GM12878 (cell line): ENCODE results near the gene KAZN. TPM values are rescaled to one million over a fixed set of nuclear protein-coding genes. Genes with fewer than 3 reads are reported as not detected.

Experiments used
- ATAC-seq: fragments of 200-7000 bp; cut with Tn5 transposase; 3 replicates; pipeline ENCODE4 v1.9.1; 2020; ENCODE audit warnings: mild to moderate bottlenecking, moderate library complexity
- BruUV-seq: library from RNA; stranded (reverse); fragments of 400-500 nt; replicated peaks from 2 replicates; lab custom pipeline; 2021; lab: Mats Ljungman, UMichigan
- CTCF ChIA-PET: fragments of 300-600 bp; sonication (Branson Sonifier 250); formaldehyde crosslinking; extraction: SDS; loops from one replicate; lab custom pipeline; 2021; ENCODE audit warnings: inconsistent platforms; lab: Yijun Ruan, JAX
- POLR2A ChIA-PET: fragments of 350-600 bp; formaldehyde crosslinking; extraction: SDS; loops from one replicate; lab custom pipeline; 2021; ENCODE audit warnings: inconsistent platforms; lab: Charles Lee
- RAD21 ChIA-PET: fragments of 300-600 bp; sonication (Branson Sonifier 250); formaldehyde crosslinking; loops from one replicate; lab custom pipeline; 2023; ENCODE audit warnings: antibody characterized with exemption; ENCODE audit not compliant: unreplicated experiment; lab: Charles Lee
- SMC1A ChIA-PET: fragments of 300-600 bp; sonication (Branson Sonifier 250); formaldehyde crosslinking; loops from one replicate; lab custom pipeline; 2023; ENCODE audit not compliant: unreplicated experiment, uncharacterized antibody; lab: Charles Lee
- DNase-seq: peaks from one replicate; pipeline ENCODE4 v3.0.0-alpha.2; 2011; ENCODE audit warnings: low read depth, low spot score
- FAIRE-seq: peaks from 3 replicates; lab custom pipeline; 2011; peaks lifted over from hg19 to GRCh38; lab: Jason Lieb, UNC
- H2AFZ ChIP-seq: 2 replicates; pipeline ENCODE4 v1.6.0; 2011; ENCODE audit warnings: low read depth, low read length, control low read depth; ENCODE audit not compliant: control insufficient read depth
- H3K27ac ChIP-seq: 2 replicates; pipeline ENCODE4 v1.5.1; 2011; ENCODE audit warnings: control low read depth; ENCODE audit not compliant: control insufficient read depth, insufficient read depth
- H3K27me3 ChIP-seq, 2 experiments: replicated peaks in 1 of 2; 2 replicates each; pipeline versions ENCODE4 v1.6.0 to v1.6.1; 2011; ENCODE audit warnings: low read length in 1 of 2; ENCODE audit not compliant: control insufficient read depth in 2 of 2, insufficient read depth in 2 of 2
- H3K36me3 ChIP-seq, 2 experiments: 2 replicates each; pipeline ENCODE4 v1.5.1; 2011; ENCODE audit warnings: low read length in 1 of 2; ENCODE audit not compliant: control insufficient read depth in 2 of 2, insufficient read depth in 2 of 2
- H3K4me1 ChIP-seq: 2 replicates; pipeline ENCODE4 v1.6.1; 2011; ENCODE audit warnings: mild to moderate bottlenecking, low read length, moderate library complexity, mixed read lengths; ENCODE audit not compliant: control insufficient read depth, insufficient read depth
- H3K4me2 ChIP-seq: 2 replicates; pipeline ENCODE4 v1.6.0; 2011; ENCODE audit warnings: control low read depth; ENCODE audit not compliant: control insufficient read depth, insufficient read depth
- H3K4me3 ChIP-seq: fragments of 200-600 bp; sonication (generic); 2 replicates; pipeline ENCODE4 v1.5.1; 2016
- H3K79me2 ChIP-seq: 2 replicates; pipeline ENCODE4 v1.6.0; 2011; ENCODE audit warnings: low read length; ENCODE audit not compliant: control insufficient read depth, insufficient read depth
- H3K9ac ChIP-seq: 2 replicates; pipeline ENCODE4 v1.8.0; 2011; ENCODE audit warnings: low read length, control low read depth, mixed read lengths; ENCODE audit not compliant: control insufficient read depth, insufficient read depth
- H3K9me3 ChIP-seq: replicated peaks from 3 replicates; pipeline ENCODE4 v1.5.1; 2011; ENCODE audit warnings: mild to moderate bottlenecking, low read length; ENCODE audit not compliant: control insufficient read depth, insufficient read depth
- H4K20me1 ChIP-seq: 2 replicates; pipeline ENCODE4 v1.6.0; 2011; ENCODE audit not compliant: control insufficient read depth, insufficient read depth
- HCFC1 ChIP-seq: fragments of 150-350 bp; IDR thresholded peaks from 2 replicates; pipeline ENCODE4 v1.6.1; 2014; ENCODE audit warnings: low read length
- IRF5 ChIP-seq: fragments of 450-650 bp; IDR thresholded peaks from 2 replicates; pipeline ENCODE4 v1.6.1; 2017; ENCODE audit warnings: borderline replicate concordance
- KDM1A ChIP-seq: fragments of 200-600 bp; sonication (generic); IDR thresholded peaks from 2 replicates; pipeline ENCODE4 v1.6.1; 2016; ENCODE audit warnings: borderline replicate concordance
- NKRF ChIP-seq: fragments of 450-650 bp; conservative IDR thresholded peaks from 2 replicates; pipeline ENCODE4 v1.6.1; 2017; ENCODE audit warnings: mild to moderate bottlenecking, moderate library complexity
- WRNIP1 ChIP-seq: IDR thresholded peaks from 2 replicates; pipeline ENCODE4 v1.6.1; 2011; ENCODE audit warnings: low read depth, low read length, improper control_type of control experiment, borderline replicate concordance
- ZNF24 ChIP-seq: fragments of 450-650 bp; IDR thresholded peaks from 2 replicates; pipeline ENCODE4 v1.6.1; 2017; ENCODE audit warnings: antibody characterized with exemption, mild to moderate bottlenecking
- WGBS: methylation state at CpG from one replicate; pipeline ENCODE4 v1.1.6; 2016; ENCODE audit warnings: low lambda C conversion rate; ENCODE audit not compliant: insufficient replicate concordance, insufficient coverage; ENCODE audit errors: missing lambda C conversion rate; 5-methylcytosine and 5-hydroxymethylcytosine counted together
- in situ Hi-C: fragments of 300-500 bp; cut with MboI; formaldehyde crosslinking; loops from 9 replicates; pipeline ENCODE4 v1.14.3; 2018; ENCODE audit warnings: mixed read lengths
- intact Hi-C: fragments of 100-400 bp; cut with micrococcal nuclease; formaldehyde crosslinking; loops from one replicate; pipeline ENCODE4 v1.14.2; 2022; ENCODE audit not compliant: unreplicated experiment
- polyA plus RNA-seq, 11 experiments: library from polyadenylated mRNA; depleted of rRNA in 4 of 11; unstranded in 6 of 11; stranded (reverse) in 5 of 11; fragments of >200 nt; fragmentation: Nextera tagmentation in 4 of 11; fragmentation: Illumina TruSeq in 1 of 11; extraction: Ambion mirVana in 4 of 11; extraction: Trizol in 1 of 11; gene quantifications; 1 replicate in 1 of 11; 2 replicates in 10 of 11; pipeline versions ENCODE4 v1.2.1 to v1.2.3, GENCODE V29; 2011 to 2016; ENCODE audit warnings: inconsistent platforms in 2 of 11, missing spikeins in 2 of 11, low read depth in 1 of 11
- total RNA-seq, 4 experiments: library from RNA; depleted of rRNA in 3 of 4; stranded (reverse); fragments of >200 nt in 3 of 4; fragmentation: Illumina TruSeq in 1 of 4; extraction: Trizol in 1 of 4; gene quantifications; 2 replicates each; pipeline versions ENCODE4 v1.2.1 to v1.2.3, GENCODE V29; 2013 to 2021

Gene KAZN
- total and polyA plus RNA-seq, 10 of the 15 experiments (the other 5 are each of a cell fraction or from before 2014, with no cell fraction given), result 0.72 to 4.0 (median 1.2) TPM

GRCh38 chr1:14570514-14570913 is 28.0 kb upstream of the KAZN start:
- ATAC-seq, result no peak
- Histone ChIP-seq H3K9me3 (peaks cover 2% of the 10 kb centered on the region; the same call in 2 of the 3 replicates), H3K4me1 (no peaks in the 10 kb centered on the region), H3K9ac (no peak overlapping the region), H3K4me3 (no peak overlapping the region), H3K36me3 (no peaks in the 10 kb centered on the region), H4K20me1 (no peaks in the 10 kb centered on the region), H3K79me2 (no peaks in the 10 kb centered on the region), H3K4me2 (no peak overlapping the region), H2AFZ (no peak overlapping the region), H3K27me3 (no peaks in the 10 kb centered on the region), H3K27ac (no peak overlapping the region)
- POLR2A ChIA-PET, result interaction anchor here (0.9 kb wide), 1 partner anchor 25 kb away, joined by 3 read pairs; no protein-coding TSS in a partner anchor
- WGBS, result 21% methylated on average over 9 of the region's 9 CpGs
- in situ Hi-C loops (loop anchor here (10.0 kb wide), 1 partner anchor 466 kb away; no protein-coding TSS in a partner anchor), intact Hi-C loops (loop anchor here (10.0 kb wide), 1 partner anchor 176 kb away; no protein-coding TSS in a partner anchor)
- RAD21 ChIA-PET, result no interaction called here
- TF ChIP-seq WRNIP1, result no peak
- TF ChIP-seq HCFC1, result no peak
- no peak for TF ChIP-seq ZNF24
- TF ChIP-seq KDM1A, result no peak
- no peak for TF ChIP-seq NKRF
- TF ChIP-seq IRF5, result no peak
- SMC1A ChIA-PET, result interaction anchor here (0.6 to 1.8 kb wide), 2 partner anchors 31 to 53 kb away, joined by 3 to 5 read pairs; no protein-coding TSS in a partner anchor
- no TSS peak for BruUV-seq
- no peak for DNase-seq
- CTCF ChIA-PET, result interaction anchor here (2.9 kb wide), 1 partner anchor 457 kb away, joined by 10 read pairs; no protein-coding TSS in a partner anchor
- FAIRE-seq, result no peak
